Loucy (cell line): ENCODE results near the gene HGFAC.

Experiments
- H2AFZ ChIP-seq: fragments of 200-600 bp; sonication (generic); 2 replicates; pipeline ENCODE4 v1.6.0; 2016; ENCODE audit warnings: antibody characterized with exemption, mild to moderate bottlenecking, low read length, moderate library complexity
- H3F3A ChIP-seq: fragments of 200-600 bp; 2 replicates; pipeline ENCODE4 v1.6.0; 2016; ENCODE audit warnings: antibody characterized with exemption, low read depth, mild to moderate bottlenecking
- H3K27me3 ChIP-seq: fragments of 200-600 bp; sonication (generic); 2 replicates; pipeline ENCODE4 v1.6.1; 2014; ENCODE audit warnings: low read length, mild to moderate bottlenecking; ENCODE audit not compliant: insufficient read depth, poor library complexity, severe bottlenecking
- H3K36me3 ChIP-seq: fragments of 200-600 bp; sonication (generic); 2 replicates; pipeline ENCODE4 v1.6.1; 2016; ENCODE audit warnings: low read length; ENCODE audit not compliant: insufficient read depth
- H3K4me1 ChIP-seq: fragments of 200-600 bp; sonication (generic); 2 replicates; pipeline ENCODE4 v1.5.1; 2014; ENCODE audit warnings: low read length, mild to moderate bottlenecking; ENCODE audit not compliant: insufficient read depth, poor library complexity, severe bottlenecking
- H3K4me2 ChIP-seq: fragments of 200-600 bp; sonication (generic); 2 replicates; pipeline ENCODE4 v1.6.0; 2014; ENCODE audit warnings: antibody characterized with exemption, low read length, low read depth, mild to moderate bottlenecking; ENCODE audit not compliant: poor library complexity, severe bottlenecking
- H3K4me3 ChIP-seq: fragments of 200-600 bp; sonication (generic); 2 replicates; pipeline ENCODE4 v1.5.1; 2014; ENCODE audit warnings: low read length, mild to moderate bottlenecking, mixed read lengths; ENCODE audit not compliant: poor library complexity, severe bottlenecking
- H3K79me2 ChIP-seq: fragments of 200-600 bp; sonication (generic); 2 replicates; pipeline ENCODE4 v1.6.1; 2014; ENCODE audit warnings: low read length; ENCODE audit not compliant: insufficient read depth
- H3K9ac ChIP-seq: fragments of 200-600 bp; sonication (generic); 2 replicates; pipeline ENCODE4 v1.6.0; 2014; ENCODE audit warnings: mild to moderate bottlenecking, low read depth, low read length, moderate library complexity; ENCODE audit not compliant: poor library complexity, severe bottlenecking
- H3K9me2 ChIP-seq: fragments of 200-600 bp; sonication (generic); replicated peaks from 2 replicates; pipeline ENCODE4 v1.6.1; 2016; ENCODE audit warnings: low read depth, low read length, mixed read lengths
- H3K9me3 ChIP-seq: fragments of 200-600 bp; sonication (generic); 2 replicates; pipeline ENCODE4 v1.6.1; 2014; ENCODE audit warnings: mild to moderate bottlenecking, antibody characterized with exemption, low read length, low read depth; ENCODE audit not compliant: insufficient read depth
- H4K20me1 ChIP-seq: fragments of 200-600 bp; sonication (generic); 2 replicates; pipeline ENCODE4 v1.6.0; 2014; ENCODE audit warnings: antibody characterized with exemption, low read length, mild to moderate bottlenecking; ENCODE audit not compliant: insufficient read depth, poor library complexity, severe bottlenecking
- CTCF ChIP-seq: fragments of 200-600 bp; sonication (generic); conservative IDR thresholded peaks from 2 replicates; pipeline ENCODE4 v1.5.1; 2014; ENCODE audit warnings: mild to moderate bottlenecking, antibody characterized with exemption, low read length
- EZH2phosphoT487 ChIP-seq: fragments of 200-600 bp; IDR thresholded peaks from 2 replicates; pipeline ENCODE4 v1.6.1; 2018; ENCODE audit warnings: antibody characterized with exemption, mild to moderate bottlenecking, moderate library complexity, borderline replicate concordance

HGFAC gene

DNA sequence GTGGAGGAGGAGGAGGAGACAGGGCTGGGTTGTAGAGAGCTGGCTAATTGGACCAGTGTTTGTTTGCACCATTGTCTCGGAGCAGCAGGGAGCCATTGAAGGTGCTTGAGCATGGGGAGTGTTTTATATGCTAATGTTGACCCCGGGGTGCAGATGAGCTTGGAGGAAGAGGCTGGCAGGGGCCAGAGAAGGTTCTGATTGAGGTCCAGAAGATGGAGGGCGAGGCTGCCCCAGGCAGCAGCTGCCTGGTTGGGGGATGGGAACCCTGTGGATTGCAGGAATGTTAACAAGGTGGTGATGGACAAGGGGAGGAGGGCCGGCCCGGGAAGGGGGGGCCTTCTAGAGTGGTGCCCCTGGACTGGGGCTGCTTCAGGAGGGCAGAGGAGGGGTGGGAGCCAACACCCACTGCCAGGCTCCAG lies 39.4 kb downstream of the HGFAC start:
- Histone ChIP-seq H3K36me3 (no peaks in the 10 kb centered on the region), H3K4me3 (no peak overlapping the region), H3K4me1 (no peaks in the 10 kb centered on the region), H3F3A (no peaks in the 10 kb centered on the region), H3K9me3 (no peaks in the 10 kb centered on the region), H3K9me2 (no peaks in the 10 kb centered on the region), H3K9ac (no peak overlapping the region), H4K20me1 (no peaks in the 10 kb centered on the region), H3K4me2 (no peak overlapping the region), H3K79me2 (no peaks in the 10 kb centered on the region), H3K27me3 (no peaks in the 10 kb centered on the region), H2AFZ (0 out of 2 replicates have a peak overlapping the region, but pooled peaks have one; percentile 15)
- TF ChIP-seq CTCF (no peak), EZH2phosphoT487 (no peak)

DNA sequence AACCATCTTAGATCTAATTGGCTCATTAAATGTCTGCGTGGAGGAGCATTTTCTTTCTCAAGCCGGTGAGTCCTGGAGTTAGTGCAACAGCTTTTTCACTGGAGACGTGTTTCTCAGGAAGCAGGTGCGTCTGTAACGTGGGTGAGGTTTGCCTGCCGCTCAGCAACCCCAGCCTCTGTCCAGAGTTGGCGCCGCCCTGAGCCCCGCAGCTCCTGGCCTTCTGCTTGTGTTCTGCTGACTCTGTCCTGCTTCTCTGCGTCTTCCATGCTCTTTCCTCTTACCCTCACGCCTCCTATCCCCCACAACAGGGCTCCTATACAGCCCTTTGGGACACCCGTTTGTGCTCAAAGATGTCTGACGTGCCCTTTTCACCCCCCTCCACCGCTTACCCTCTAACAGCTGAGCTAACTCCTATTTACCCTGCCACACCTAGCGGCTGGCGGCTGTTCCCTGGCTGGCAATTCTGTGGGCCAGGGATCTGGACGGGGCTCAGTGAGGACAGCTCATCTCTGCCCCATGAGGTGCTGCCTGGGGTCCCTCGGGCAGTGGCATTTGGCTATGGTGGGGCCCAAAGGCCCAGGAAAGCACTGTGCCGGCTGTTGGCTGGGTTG lies 40.1 kb downstream of the HGFAC start:
- TF ChIP-seq CTCF (no peak), EZH2phosphoT487 (no peak)
- Histone ChIP-seq H3K9me3 (no peaks in the 10 kb centered on the region), H3K9me2 (no peaks in the 10 kb centered on the region), H4K20me1 (no peaks in the 10 kb centered on the region), H3K36me3 (no peaks in the 10 kb centered on the region), H3F3A (no peaks in the 10 kb centered on the region), H2AFZ (no peak overlapping the region), H3K4me2 (no peak overlapping the region), H3K9ac (no peak overlapping the region), H3K27me3 (no peaks in the 10 kb centered on the region), H3K79me2 (no peaks in the 10 kb centered on the region), H3K4me1 (no peaks in the 10 kb centered on the region), H3K4me3 (no peak overlapping the region)

DNA sequence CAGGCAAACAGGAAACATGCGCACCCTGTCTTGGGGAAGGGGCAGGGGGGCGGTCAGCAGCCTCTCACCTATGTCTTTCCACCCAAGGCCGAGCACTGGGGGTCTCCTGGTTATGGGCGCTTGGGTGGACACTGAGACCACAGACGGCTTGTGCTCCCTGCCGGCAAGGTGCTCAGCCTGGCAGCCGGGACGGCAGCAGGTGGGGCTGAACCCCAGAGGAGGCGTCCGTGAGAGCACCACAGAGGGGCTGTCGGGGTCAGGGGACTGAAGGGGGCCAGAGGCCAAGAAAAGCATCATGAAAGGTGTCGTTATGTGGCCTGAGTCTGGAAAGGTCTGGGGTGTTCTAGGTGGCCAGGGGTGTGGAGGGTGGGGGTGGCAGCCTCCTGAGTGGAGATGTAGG lies 40.9 kb downstream of the HGFAC start:
- H3K9ac ChIP-seq: no peak overlapping the region
- no peaks in the 10 kb centered on the region for H3K4me1 ChIP-seq
- no peaks in the 10 kb centered on the region for H3K79me2 ChIP-seq
- H3K9me2 ChIP-seq: no peaks in the 10 kb centered on the region
- TF ChIP-seq CTCF: no peak
- no peak for TF ChIP-seq EZH2phosphoT487
- H2AFZ ChIP-seq: no peak overlapping the region
- H4K20me1 ChIP-seq: no peaks in the 10 kb centered on the region
- H3K36me3 ChIP-seq: no peaks in the 10 kb centered on the region
- no peaks in the 10 kb centered on the region for H3K9me3 ChIP-seq
- no peaks in the 10 kb centered on the region for H3F3A ChIP-seq
- no peaks in the 10 kb centered on the region for H3K27me3 ChIP-seq
- H3K4me3 ChIP-seq: no peak overlapping the region
- no peak overlapping the region for H3K4me2 ChIP-seq
